ENCODE measurements around the gene FAM76B. TPM values are rescaled to one million over a fixed set of nuclear protein-coding genes. Genes with fewer than 3 reads are reported as not detected.
"Not testable (repeated sequence)": the region's sequence is repeated elsewhere in the genome, so short reads cannot be mapped to it uniquely, and the experiment has no call there.

Gene FAM76B
- polyA plus RNA-seq, 2 donors, result 6.8 to 7.9 TPM

DNA sequence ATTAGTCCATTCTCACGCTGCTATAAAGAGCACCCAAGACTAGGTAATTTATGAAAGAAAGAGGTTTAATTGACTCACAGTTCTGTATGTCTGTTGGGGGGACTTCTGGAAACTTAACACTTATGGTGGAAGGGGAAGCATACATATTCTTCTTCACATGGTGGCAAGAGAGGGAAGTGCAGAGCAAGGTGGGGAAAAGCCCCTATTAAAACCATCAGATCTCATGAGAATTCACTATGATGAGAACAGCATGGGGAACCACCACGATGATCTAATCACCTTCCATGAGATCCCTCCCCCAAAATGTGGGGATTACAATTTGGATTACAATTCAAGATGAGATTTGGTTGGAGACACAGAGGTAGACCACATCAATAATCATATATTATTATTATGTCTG, 26.5 kb upstream of the FAM76B start:
- Histone ChIP-seq H3K27me3 (ENCODE audit: control insufficient read depth in 1 of 2, insufficient read depth in 2 of 2, low read length in 2 of 2) (no peaks in the 10 kb centered on the region), H3K27ac (ENCODE audit: low read depth in 2 of 2, low read length in 1 of 2) (no peak overlapping the region), H3K36me3 (ENCODE audit: control insufficient read depth in 2 of 2, insufficient read depth in 2 of 2, low read length in 1 of 2) (no peaks in the 10 kb centered on the region), H3K4me3 (ENCODE audit: low read depth in 1 of 2, low read length in 2 of 2) (no peak overlapping the region), H3K4me1 (ENCODE audit: control insufficient read depth in 2 of 2, insufficient read depth in 2 of 2, low read length in 1 of 2) (no peaks in the 10 kb centered on the region), H3K9me3 (ENCODE audit: control insufficient read depth in 2 of 2, insufficient read depth in 1 of 2, low read depth in 1 of 2, low read length in 1 of 2) (no peaks in the 10 kb centered on the region)
- WGBS, 2 donors, result 92 to 96% methylated on average over 2 of the region's 2 CpGs

DNA sequence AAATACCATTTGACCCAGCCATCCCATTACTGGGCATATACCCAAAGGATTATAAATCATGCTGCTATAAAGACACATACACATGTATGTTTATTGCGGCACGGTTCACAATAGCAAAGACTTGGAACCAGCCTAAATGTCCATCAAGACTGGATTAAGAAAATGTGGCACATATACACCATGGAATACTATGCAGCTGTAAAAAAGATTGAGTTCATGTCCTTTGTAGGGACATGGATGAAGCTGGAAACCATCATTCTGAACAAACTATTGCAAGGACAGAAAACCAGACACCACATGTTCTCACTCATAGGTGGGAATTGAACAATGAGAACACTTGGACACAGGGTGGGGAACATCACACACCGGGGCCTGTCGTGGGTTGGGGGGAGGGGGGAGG, 21.5 kb upstream of the FAM76B start:
- 96 to 97% methylated on average over 4 of the region's 4 CpGs for WGBS, 2 donors
- H3K4me3 ChIP-seq (ENCODE audit: low read depth in 1 of 2, low read length in 2 of 2); H3K27me3 ChIP-seq (ENCODE audit: control insufficient read depth in 1 of 2, insufficient read depth in 2 of 2, low read length in 2 of 2); H3K36me3 ChIP-seq (ENCODE audit: control insufficient read depth in 2 of 2, insufficient read depth in 2 of 2, low read length in 1 of 2); H3K4me1 ChIP-seq (ENCODE audit: control insufficient read depth in 2 of 2, insufficient read depth in 2 of 2, low read length in 1 of 2); H3K9me3 ChIP-seq (ENCODE audit: control insufficient read depth in 2 of 2, insufficient read depth in 1 of 2, low read depth in 1 of 2, low read length in 1 of 2); H3K27ac ChIP-seq (ENCODE audit: low read depth in 2 of 2, low read length in 1 of 2): not testable (repeated sequence)

DNA sequence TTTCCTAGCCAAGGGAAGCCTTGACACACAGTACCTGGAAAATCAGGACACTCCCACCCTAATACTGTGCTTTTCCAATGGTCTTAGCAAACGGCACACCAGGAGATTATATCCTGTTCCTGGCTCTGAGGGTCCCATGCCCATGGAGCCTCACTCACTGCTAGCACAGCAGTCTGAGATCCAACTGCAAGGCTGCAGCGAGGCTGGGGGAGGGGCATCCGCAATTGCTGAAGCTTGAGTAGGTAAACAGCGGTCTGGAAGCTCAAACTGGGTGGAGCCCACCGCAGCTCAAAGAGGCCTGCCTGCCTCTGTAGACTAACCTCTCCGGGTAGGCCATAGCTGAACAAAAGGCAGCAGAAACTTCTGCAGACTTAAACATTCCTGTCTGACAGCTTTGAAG, 16.9 kb upstream of the FAM76B start:
- H3K9me3 ChIP-seq (ENCODE audit: control insufficient read depth in 2 of 2, insufficient read depth in 1 of 2, low read depth in 1 of 2, low read length in 1 of 2); H3K27me3 ChIP-seq (ENCODE audit: control insufficient read depth in 1 of 2, insufficient read depth in 2 of 2, low read length in 2 of 2); H3K27ac ChIP-seq (ENCODE audit: low read depth in 2 of 2, low read length in 1 of 2); H3K36me3 ChIP-seq (ENCODE audit: control insufficient read depth in 2 of 2, insufficient read depth in 2 of 2, low read length in 1 of 2); H3K4me1 ChIP-seq (ENCODE audit: control insufficient read depth in 2 of 2, insufficient read depth in 2 of 2, low read length in 1 of 2); H3K4me3 ChIP-seq (ENCODE audit: low read depth in 1 of 2, low read length in 2 of 2): not testable (repeated sequence)
- WGBS, 2 donors, result 95% methylated on average over 6 of the region's 6 CpGs

DNA sequence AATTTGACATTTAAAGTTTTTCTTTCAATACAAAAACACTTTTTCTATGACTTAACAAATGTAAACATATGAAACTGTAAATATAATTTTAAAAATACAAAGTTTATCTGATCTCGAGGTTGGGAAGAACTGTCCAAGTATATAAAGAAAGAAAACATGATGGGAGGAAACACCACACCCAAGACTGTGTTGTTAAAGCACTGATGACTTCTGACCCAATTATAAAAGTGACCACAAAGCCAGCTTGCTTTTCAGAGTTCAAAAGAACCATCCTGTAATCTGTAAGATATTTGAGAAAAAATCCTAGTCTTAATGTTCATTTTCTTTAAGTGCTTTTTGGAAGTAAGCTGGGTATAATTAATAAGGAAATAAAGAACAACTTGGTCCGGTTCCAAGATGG, 16.3 kb upstream of the FAM76B start:
- H3K9me3 ChIP-seq (ENCODE audit: control insufficient read depth in 2 of 2, insufficient read depth in 1 of 2, low read depth in 1 of 2, low read length in 1 of 2), result no peaks in the 10 kb centered on the region
- peaks cover 0 to 2% of the 10 kb centered on the region in 2 donors for H3K36me3 ChIP-seq (ENCODE audit: control insufficient read depth in 2 of 2, insufficient read depth in 2 of 2, low read length in 1 of 2)
- H3K4me1 ChIP-seq (ENCODE audit: control insufficient read depth in 2 of 2, insufficient read depth in 2 of 2, low read length in 1 of 2), result no peaks in the 10 kb centered on the region
- no peak overlapping the region for H3K27ac ChIP-seq (ENCODE audit: low read depth in 2 of 2, low read length in 1 of 2)
- no peak overlapping the region for H3K4me3 ChIP-seq (ENCODE audit: low read depth in 1 of 2, low read length in 2 of 2)
- H3K27me3 ChIP-seq (ENCODE audit: control insufficient read depth in 1 of 2, insufficient read depth in 2 of 2, low read length in 2 of 2), result no peaks in the 10 kb centered on the region
- WGBS, 2 donors, result 80 to 94% methylated on average over 2 of the region's 2 CpGs

DNA sequence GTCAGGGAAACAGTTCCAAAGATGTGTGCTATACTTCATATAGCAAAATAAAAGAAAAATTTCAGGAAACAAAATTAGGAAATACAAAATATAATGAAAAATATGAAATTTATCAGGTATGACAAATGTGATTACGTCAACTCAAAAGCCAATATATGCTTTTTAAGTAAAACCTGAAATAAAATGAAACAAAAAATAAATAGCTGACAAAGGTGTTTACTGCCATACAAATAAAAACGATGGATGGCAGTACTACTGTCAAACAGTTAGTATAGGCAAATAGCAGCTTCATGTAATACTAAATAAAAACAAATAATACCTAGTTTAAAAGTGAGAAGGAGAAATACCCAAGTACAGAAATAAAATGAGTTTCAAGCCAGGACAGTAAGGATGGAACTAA, 14.4 kb upstream of the FAM76B start:
- peaks cover 0 to 2% of the 10 kb centered on the region in 2 donors for H3K36me3 ChIP-seq (ENCODE audit: control insufficient read depth in 2 of 2, insufficient read depth in 2 of 2, low read length in 1 of 2)
- 95 to 96% methylated on average over 2 of the region's 2 CpGs for WGBS, 2 donors
- no peak overlapping the region for H3K27ac ChIP-seq (ENCODE audit: low read depth in 2 of 2, low read length in 1 of 2)
- no peaks in the 10 kb centered on the region for H3K27me3 ChIP-seq (ENCODE audit: control insufficient read depth in 1 of 2, insufficient read depth in 2 of 2, low read length in 2 of 2)
- no peak overlapping the region for H3K4me3 ChIP-seq (ENCODE audit: low read depth in 1 of 2, low read length in 2 of 2)
- H3K4me1 ChIP-seq (ENCODE audit: control insufficient read depth in 2 of 2, insufficient read depth in 2 of 2, low read length in 1 of 2), result no peaks in the 10 kb centered on the region
- no peaks in the 10 kb centered on the region for H3K9me3 ChIP-seq (ENCODE audit: control insufficient read depth in 2 of 2, insufficient read depth in 1 of 2, low read depth in 1 of 2, low read length in 1 of 2)

DNA sequence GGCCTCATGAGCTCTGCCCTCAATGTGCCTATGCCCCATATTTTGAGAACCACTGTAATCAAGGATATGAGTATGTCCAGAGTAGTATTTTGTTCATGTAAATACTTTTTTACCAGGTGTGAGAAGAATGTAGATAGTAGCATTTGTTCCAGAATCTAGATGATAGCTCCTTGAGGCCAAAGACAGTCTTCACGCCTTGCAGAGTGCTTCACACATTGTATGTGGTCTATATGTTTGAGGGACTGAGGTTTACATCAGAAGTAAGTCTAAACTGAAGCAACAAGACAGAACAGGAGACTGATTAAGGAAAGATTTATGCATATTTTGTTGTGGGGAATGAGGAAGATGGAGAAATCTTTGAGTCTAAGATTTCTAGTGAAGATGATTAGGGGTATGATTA, 13.2 kb upstream of the FAM76B start:
- Histone ChIP-seq H3K4me1 (ENCODE audit: control insufficient read depth in 2 of 2, insufficient read depth in 2 of 2, low read length in 1 of 2) (no peaks in the 10 kb centered on the region), H3K9me3 (ENCODE audit: control insufficient read depth in 2 of 2, insufficient read depth in 1 of 2, low read depth in 1 of 2, low read length in 1 of 2) (no peaks in the 10 kb centered on the region), H3K27me3 (ENCODE audit: control insufficient read depth in 1 of 2, insufficient read depth in 2 of 2, low read length in 2 of 2) (no peaks in the 10 kb centered on the region), H3K4me3 (ENCODE audit: low read depth in 1 of 2, low read length in 2 of 2) (no peak overlapping the region), H3K27ac (ENCODE audit: low read depth in 2 of 2, low read length in 1 of 2) (no peak overlapping the region), H3K36me3 (ENCODE audit: control insufficient read depth in 2 of 2, insufficient read depth in 2 of 2, low read length in 1 of 2) (peaks cover 0 to 2% of the 10 kb centered on the region in 2 donors)
- 99 to 100% methylated on average over 1 of the region's 1 CpG for WGBS, 2 donors

DNA sequence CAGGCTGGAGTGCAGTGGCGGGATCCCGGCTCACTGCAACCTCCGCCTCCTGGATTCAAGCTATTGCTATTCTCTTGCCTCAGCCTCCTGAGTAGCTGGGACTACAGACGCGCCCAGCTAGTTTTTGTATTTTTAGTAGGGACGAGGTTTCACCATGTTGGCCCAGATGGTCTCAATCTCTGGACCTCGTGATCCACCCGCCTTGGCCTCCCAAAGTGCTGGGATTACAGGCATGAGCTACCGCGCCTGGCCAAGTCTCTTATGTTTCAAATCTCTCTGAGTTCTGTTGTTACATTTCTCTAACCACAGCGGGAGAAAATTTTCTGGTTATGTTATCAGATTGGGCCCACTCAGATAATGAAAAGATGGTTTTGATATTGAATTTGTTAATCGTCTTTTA, 10.9 kb upstream of the FAM76B start:
- no peaks in the 10 kb centered on the region for H3K4me1 ChIP-seq (ENCODE audit: control insufficient read depth in 2 of 2, insufficient read depth in 2 of 2, low read length in 1 of 2)
- H3K4me3 ChIP-seq (ENCODE audit: low read depth in 1 of 2, low read length in 2 of 2), result no peak overlapping the region
- no peaks in the 10 kb centered on the region for H3K27me3 ChIP-seq (ENCODE audit: control insufficient read depth in 1 of 2, insufficient read depth in 2 of 2, low read length in 2 of 2)
- H3K9me3 ChIP-seq (ENCODE audit: control insufficient read depth in 2 of 2, insufficient read depth in 1 of 2, low read depth in 1 of 2, low read length in 1 of 2), result no peaks in the 10 kb centered on the region
- H3K36me3 ChIP-seq (ENCODE audit: control insufficient read depth in 2 of 2, insufficient read depth in 2 of 2, low read length in 1 of 2), result no peaks in the 10 kb centered on the region
- H3K27ac ChIP-seq (ENCODE audit: low read depth in 2 of 2, low read length in 1 of 2), result no peak overlapping the region
- WGBS, 2 donors, result 91 to 94% methylated on average over 12 of the region's 12 CpGs

DNA sequence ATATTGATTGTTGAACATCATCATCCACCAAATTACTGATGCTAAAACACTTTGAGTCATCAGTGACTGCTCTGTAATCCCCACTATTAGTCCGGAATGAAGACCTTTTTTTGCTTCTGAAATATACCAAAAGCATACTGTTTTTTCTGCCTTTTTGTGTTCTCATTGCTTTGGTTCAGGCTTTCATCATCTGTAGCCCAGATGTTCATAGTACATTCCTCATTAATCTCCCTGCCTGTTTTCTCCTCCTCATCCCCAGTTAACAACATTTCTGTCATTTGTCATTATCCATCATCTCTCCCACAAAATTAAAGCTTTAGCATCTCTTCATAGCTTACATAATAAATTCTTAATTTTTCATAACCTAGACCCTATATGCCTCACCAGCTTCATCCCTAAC, 10.0 kb upstream of the FAM76B start:
- WGBS, 2 donors, result 80 to 97% methylated on average over 1 of the region's 1 CpG
- Histone ChIP-seq H3K9me3 (ENCODE audit: control insufficient read depth in 2 of 2, insufficient read depth in 1 of 2, low read depth in 1 of 2, low read length in 1 of 2) (no peaks in the 10 kb centered on the region), H3K4me1 (ENCODE audit: control insufficient read depth in 2 of 2, insufficient read depth in 2 of 2, low read length in 1 of 2) (no peaks in the 10 kb centered on the region), H3K4me3 (ENCODE audit: low read depth in 1 of 2, low read length in 2 of 2) (no peak overlapping the region), H3K27ac (ENCODE audit: low read depth in 2 of 2, low read length in 1 of 2) (no peak overlapping the region), H3K27me3 (ENCODE audit: control insufficient read depth in 1 of 2, insufficient read depth in 2 of 2, low read length in 2 of 2) (no peaks in the 10 kb centered on the region), H3K36me3 (ENCODE audit: control insufficient read depth in 2 of 2, insufficient read depth in 2 of 2, low read length in 1 of 2) (no peaks in the 10 kb centered on the region)

DNA sequence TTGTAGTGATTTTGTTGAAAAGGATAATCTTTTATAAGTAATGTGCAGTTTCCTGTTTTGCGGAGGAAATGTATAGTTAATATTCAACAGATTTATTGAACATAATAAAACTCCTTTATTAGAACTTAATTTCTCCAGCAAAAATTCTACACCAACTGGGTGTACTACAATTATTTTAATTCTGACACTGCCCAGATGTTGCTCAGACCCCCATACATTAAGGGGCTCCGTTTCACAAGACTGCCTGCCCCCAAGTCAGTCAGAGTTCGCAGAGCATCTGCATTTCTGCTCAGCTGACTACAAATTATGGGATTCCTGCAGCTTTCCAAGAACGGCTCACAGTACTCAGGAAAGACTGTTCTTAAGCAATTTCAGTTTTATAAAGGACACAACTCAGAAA, 6.9 kb upstream of the FAM76B start:
- H3K27me3 ChIP-seq (ENCODE audit: control insufficient read depth in 1 of 2, insufficient read depth in 2 of 2, low read length in 2 of 2), result no peaks in the 10 kb centered on the region
- H3K4me1 ChIP-seq (ENCODE audit: control insufficient read depth in 2 of 2, insufficient read depth in 2 of 2, low read length in 1 of 2), result peaks cover 0 to 2% of the 10 kb centered on the region in 2 donors
- 72 to 87% methylated on average over 4 of the region's 4 CpGs for WGBS, 2 donors
- H3K4me3 ChIP-seq (ENCODE audit: low read depth in 1 of 2, low read length in 2 of 2), result no peak overlapping the region
- no peak overlapping the region for H3K27ac ChIP-seq (ENCODE audit: low read depth in 2 of 2, low read length in 1 of 2)
- H3K36me3 ChIP-seq (ENCODE audit: control insufficient read depth in 2 of 2, insufficient read depth in 2 of 2, low read length in 1 of 2), result no peaks in the 10 kb centered on the region
- no peaks in the 10 kb centered on the region for H3K9me3 ChIP-seq (ENCODE audit: control insufficient read depth in 2 of 2, insufficient read depth in 1 of 2, low read depth in 1 of 2, low read length in 1 of 2)

DNA sequence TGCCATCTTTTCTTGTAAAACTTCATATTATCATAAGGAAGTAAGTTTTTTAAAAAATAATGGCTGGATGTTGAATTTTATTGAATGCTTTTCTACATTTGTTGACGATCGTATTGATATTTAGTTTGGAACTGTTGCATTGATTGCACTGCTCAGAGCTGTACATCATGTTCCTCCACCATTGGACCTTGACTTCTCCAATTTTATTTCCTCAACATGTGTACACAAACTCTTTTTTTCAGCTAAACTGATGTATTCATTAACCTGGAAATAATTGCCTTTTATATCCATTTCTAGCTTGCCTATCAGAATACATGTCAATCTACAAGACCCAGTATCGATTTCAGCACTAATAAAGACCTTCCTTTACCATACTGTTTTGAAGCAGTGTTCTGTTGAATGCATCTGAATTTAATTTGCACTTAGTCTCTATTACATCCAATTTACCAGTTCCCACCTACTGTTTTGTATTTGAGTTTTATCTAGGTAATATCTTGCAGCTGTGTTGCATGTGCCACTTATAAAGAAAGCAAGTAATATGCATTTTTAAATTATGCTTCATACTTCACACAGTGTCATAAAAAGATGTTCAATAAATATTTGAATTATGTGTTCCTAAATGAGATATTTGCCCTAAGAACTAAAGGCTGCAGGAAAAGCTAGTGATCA, 6.2 kb upstream of the FAM76B start:
- no peak overlapping the region for H3K27ac ChIP-seq (ENCODE audit: low read depth in 2 of 2, low read length in 1 of 2)
- no peak overlapping the region for H3K4me3 ChIP-seq (ENCODE audit: low read depth in 1 of 2, low read length in 2 of 2)
- H3K27me3 ChIP-seq (ENCODE audit: control insufficient read depth in 1 of 2, insufficient read depth in 2 of 2, low read length in 2 of 2), result no peaks in the 10 kb centered on the region
- WGBS, 2 donors, result 71 to 96% methylated on average over 3 of the region's 3 CpGs
- no peaks in the 10 kb centered on the region for H3K36me3 ChIP-seq (ENCODE audit: control insufficient read depth in 2 of 2, insufficient read depth in 2 of 2, low read length in 1 of 2)
- H3K9me3 ChIP-seq (ENCODE audit: control insufficient read depth in 2 of 2, insufficient read depth in 1 of 2, low read depth in 1 of 2, low read length in 1 of 2), result no peaks in the 10 kb centered on the region
- peaks cover 0 to 2% of the 10 kb centered on the region in 2 donors for H3K4me1 ChIP-seq (ENCODE audit: control insufficient read depth in 2 of 2, insufficient read depth in 2 of 2, low read length in 1 of 2)
